Stimulated activated CD4-positive, alpha-beta T cell treated with anti-CD3 and anti-CD28 coated beads, Interleukin-15, amount 100 ng/mL, for 1 hour (primary cell): Measurements from ENCODE around the gene TCF23.
"Not testable (repeated sequence)": the region's sequence is repeated elsewhere in the genome, so short reads cannot be mapped to it uniquely, and the experiment has no call there.

Source experiments
- DNase-seq, 2 donors: peaks; one replicate each; pipeline ENCODE4 v3.0.0-alpha.2; 2020; ENCODE audit warnings: low read depth in 1 of 2, low spot score in 1 of 2

The TCF23 gene

DNA sequence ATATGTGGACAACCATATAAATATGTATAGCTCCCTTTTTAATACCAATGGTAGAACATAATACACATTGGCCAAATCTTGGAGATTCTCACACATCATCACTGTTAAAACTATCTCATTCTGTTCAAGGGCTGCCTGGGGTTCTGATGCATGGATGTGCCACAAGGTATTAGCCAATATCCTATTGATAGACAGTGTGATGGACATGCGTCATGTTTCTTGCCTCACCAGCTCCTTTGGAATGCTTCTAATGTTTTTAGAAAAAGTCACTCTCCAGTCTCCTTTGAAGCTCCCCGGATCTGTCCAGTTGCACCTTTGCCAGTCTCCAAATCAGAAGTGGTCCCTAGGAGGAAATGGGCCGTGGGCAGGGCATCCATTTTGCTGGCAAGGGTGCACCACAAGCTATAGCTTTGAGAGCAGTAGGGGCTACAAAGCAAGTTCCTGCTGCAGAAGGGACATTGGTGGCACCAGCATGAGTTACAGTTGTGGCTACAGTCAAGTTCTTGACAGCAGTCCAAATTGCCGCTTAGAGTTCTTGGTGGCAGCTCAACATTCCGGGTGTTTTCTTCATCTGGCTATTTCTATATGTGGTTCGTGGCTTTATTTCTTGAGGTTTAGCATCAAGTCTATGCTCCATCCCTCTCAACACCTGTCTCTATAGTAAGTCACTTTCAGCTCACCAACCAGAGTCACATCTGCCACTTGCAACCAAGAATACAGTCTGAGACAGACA is 38.0 kb downstream of the TCF23 start:
- no peak for DNase-seq

DNA sequence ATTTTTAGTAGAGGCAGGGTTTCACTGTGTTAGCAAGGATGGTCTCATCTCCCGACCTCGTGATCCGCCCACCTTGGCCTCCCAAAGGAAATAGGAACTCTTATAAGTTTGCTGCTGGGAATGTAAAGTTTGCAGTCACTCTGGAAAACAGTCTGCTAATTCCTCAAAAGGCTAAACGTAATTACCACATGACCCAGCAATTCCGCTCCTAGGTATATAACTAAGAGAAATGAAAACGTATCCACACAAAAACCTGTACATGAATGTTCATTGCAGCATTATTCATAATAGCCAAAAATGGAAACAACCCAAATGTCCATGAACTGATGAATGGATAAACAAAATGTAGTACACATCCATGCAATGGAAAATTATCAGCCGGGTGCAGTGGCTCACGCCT is 41.2 kb downstream of the TCF23 start:
- DNase-seq, result no peak

GRCh38 chr2:27191070-27191829 is 42.4 kb downstream of the TCF23 start:
- no peak for DNase-seq

DNA sequence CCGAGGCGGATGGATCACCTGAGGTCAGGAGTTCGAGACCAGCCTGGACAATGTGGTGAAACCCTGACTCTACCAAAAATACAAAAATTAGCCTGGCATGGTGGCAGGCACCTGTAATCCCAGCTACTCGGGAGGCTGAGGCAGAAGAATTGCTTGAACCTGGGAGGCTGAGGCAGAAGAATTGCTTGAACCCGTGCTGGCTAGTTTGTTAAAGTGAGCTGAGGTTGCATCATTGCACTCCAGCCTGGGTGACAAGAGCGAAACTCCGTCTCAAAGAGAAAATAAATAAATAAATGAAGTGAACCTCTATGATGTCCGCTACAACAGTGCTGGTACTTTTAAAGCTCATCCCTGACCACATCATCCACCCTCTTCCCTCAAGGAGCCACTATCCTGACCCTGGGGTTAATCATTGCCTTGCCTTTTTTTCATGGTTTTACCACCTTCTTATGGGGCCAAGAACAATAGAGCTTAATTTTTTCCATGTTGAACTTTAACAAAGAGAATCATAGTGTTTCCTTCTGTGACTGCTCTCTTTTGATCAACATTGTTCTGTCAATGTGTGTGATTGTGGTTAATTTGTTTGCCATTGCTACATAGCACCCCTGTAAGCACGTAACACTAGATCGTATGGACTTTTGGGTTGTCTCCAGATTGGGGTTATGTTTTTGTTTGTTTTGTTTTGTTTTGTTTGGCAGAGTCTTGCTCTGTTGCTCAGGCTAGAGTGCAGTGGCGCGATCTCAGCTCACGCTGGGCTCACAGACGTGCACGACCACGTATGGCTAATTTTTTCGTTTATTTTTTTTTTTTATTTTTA is 45.9 kb downstream of the TCF23 start:
- DNase-seq, result no peak

DNA sequence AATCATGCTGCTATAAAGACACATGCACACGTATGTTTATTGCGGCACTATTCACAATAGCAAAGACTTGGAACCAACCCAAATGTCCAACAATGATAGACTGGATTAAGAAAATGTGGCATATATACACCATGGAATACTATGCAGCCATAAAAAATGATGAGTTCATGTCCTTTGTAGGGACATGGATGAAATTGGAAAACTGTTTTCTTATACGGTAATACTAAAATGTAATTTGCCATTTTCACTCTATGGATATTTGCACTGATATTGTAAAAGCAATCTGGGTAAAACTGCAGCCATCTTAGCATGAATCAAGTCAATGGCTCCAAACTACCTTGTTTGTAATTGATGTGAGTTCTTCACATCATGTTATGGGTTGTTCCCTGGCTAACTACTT is 47.0 kb downstream of the TCF23 start:
- not testable (repeated sequence) for DNase-seq

DNA sequence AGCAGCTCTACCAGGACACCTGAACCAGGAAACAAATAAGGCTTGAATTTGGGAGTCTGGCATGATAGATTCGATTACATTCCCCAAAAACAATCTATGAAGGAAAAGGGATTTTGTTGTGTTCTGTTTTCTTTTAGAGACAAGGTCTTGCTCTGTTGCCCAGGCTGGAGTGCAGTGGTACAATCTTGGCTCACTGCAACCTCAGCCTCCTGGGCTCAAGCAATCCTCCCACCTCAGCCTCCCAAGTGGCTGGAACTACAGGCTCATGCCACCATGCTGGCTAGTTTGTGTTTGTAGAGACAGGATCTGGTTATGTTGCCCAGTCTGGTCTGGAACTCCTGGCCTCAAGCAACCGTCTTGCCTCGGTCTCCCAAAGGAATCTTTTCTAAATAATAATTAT is 49.3 kb downstream of the TCF23 start:
- DNase-seq, result not testable (repeated sequence)

DNA sequence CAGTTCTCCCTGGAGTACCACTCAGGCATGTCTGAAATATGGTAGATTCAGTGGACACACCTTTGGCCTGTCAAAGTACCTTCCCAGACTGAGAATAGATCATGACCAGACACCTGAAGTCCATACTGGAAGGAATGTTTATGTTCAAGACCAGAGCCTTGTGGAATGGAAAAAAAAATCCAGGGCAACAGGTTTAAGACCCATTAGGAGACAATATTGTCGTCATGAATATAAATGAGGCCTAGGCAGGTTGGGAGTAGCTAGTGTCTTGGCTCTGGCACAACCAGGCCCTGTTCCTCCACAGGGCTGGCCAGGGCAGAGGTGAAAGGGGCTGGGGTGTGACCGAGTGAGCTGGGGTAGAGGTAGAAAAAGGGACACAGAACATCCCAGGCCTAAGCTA is 49.8 kb downstream of the TCF23 start:
- DNase-seq, result no peak

DNA sequence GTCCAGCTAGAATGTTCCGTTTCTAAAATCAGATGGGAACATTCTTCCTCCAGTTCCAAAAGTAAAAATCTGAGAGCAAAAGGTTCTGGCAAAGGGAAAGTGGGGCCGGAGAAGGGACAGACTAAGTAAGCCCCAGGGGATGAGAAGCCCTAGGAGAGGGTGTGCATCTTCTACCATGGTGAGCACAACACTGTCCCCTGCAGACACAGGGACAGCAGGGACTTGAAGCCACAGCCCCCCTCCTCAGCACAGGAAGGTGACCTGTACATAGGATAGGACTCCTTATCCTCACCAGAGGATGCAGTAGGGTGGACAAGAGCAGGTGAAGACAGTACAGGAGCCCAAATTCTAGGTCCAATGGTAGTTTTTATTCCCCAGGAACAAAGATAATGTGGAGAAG is 50.4 kb downstream of the TCF23 start:
- no peak for DNase-seq

GRCh38 chr2:27201675-27202074 is 52.9 kb downstream of the TCF23 start:
- DNase-seq, result no peak

DNA sequence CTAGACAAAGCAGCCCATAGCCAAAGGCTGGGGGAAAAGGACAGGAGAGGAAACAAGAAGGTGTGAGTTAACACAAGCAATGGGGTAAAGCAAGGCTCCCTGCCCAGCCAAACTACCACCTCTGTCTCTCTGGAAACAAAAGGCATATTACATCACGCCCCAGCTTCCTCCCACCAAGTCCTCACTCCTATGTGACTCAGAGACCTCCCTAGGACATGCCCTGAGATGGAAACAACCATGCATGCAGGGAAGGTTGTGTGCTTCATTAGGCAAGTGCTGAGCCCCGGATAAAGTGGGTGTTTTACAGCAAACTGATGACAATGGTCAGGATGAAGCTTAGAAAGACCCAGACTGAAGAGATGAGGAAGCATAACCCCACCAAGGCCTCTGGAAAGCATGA is 54.0 kb downstream of the TCF23 start:
- DNase-seq, result no peak

- no peak for DNase-seq
Measured at GRCh38 chr2:27203741-27204140, 54.9 kb downstream of the TCF23 start.

GRCh38 chr2:27204566-27204965 is 55.8 kb downstream of the TCF23 start:
- no peak for DNase-seq

GRCh38 chr2:27205206-27205605 is 56.4 kb downstream of the TCF23 start:
- DNase-seq, result no peak

GRCh38 chr2:27206346-27206745 is 57.5 kb downstream of the TCF23 start:
- DNase-seq, result no peak
